ENCODE data around the gene C1RL.
"Not testable (repeated sequence)": the region's sequence is repeated elsewhere in the genome, so short reads cannot be mapped to it uniquely, and the experiment has no call there.

C1RL gene

DNA sequence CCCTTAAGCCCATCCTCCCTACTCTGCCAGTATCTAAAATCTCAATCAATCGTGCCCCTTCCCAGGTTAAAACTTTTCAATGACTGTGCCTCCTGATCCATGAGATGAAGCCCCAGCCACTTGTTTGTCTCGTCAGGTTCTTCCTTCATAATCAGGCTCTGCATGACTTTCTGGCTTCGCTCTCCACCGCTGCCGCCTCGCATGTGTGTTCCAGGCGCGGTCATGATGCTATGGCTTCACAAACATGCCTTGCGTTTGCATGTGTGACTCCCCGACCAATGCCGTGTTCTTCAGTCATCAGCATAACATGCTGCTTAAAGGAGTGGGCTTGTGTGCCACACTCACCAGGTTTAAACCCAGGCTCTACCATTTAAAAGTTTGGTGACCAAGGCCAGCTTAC is 5.0 kb upstream of the C1RL start:
- DNase-seq, result no peak

DNA sequence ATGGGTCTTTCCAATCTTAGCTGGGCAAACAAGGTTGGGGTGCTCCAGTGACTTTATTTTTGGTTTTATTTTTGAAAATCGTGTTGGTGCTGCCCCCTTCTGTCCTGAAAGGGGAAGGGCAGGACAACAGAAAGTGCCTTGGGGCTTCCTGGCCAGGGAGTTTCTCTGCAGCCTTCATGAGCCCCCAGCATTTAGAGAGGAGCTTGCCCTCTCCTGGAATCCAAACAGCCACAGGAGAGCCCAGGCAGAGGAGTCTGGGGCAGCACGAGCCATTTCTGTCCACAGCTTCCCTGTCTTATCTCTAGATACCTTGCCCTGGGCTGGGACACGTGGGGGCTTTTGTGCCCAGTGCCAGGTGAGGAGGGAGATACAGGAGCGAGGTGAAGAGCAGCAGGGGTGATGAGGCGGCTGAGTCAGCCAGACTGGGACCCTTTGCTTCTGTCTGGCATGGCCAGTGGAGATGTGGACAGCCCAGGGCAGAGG is 4.4 kb upstream of the C1RL start:
- DNase-seq, result no peak

DNA sequence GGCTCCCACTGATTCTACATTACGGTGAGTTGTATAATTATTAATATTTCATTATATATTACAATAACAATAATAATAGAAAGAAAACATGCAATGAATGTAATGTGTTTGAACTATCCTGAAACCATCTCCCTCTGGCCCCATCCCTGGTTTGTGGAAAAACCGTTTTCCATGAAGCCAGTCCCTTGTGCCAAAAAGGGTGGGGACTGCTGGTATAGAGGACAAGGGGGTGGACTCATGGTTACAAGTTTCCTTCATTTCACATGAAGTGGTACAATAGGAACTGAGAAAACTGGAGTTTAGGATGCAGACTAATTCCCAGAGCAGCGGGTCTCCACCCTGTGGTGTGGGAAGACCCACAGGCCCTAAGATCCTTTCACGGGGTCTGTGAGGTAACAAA is 3.0 kb upstream of the C1RL start:
- no peak for DNase-seq

DNA sequence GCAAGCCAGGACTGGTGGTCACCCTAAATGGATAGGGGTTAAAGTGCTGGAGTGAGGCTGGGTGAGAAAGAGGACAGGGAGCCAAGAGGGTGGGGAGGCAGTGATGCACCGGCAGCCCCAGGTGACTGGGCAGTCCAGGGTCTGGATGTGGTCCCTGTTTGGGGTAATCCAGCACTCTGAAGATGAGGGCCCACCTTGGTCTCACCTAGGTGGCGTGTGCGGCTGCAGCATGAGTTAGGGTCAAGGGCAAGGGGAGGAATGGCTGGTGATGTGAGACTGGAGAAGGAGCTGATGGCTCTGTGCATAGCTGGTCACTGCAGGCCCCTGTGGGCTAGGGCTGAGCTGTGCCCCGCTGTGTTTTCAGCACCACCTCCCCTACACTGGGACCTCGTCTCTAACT is 1.6 kb upstream of the C1RL start:
- no peak for DNase-seq

DNA sequence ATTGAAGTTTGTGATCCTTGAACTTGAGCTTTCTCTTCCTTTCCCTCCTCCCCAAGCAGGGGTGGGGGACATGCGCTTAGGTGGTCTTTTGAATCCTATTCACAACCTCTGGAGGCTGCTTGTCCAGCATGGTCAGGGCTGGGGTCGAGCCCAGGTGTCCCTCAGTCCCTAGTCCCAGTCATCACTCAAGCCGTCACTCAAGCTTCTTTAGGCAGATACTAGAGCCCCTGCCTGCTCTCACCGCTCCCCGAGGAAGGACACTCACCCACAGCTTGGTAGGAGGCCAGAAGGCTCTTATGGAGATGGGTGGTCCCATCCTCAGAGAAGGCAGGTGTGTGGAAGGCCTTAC is 532 bp upstream of the C1RL start:
- DNase-seq, result no peak

DNA sequence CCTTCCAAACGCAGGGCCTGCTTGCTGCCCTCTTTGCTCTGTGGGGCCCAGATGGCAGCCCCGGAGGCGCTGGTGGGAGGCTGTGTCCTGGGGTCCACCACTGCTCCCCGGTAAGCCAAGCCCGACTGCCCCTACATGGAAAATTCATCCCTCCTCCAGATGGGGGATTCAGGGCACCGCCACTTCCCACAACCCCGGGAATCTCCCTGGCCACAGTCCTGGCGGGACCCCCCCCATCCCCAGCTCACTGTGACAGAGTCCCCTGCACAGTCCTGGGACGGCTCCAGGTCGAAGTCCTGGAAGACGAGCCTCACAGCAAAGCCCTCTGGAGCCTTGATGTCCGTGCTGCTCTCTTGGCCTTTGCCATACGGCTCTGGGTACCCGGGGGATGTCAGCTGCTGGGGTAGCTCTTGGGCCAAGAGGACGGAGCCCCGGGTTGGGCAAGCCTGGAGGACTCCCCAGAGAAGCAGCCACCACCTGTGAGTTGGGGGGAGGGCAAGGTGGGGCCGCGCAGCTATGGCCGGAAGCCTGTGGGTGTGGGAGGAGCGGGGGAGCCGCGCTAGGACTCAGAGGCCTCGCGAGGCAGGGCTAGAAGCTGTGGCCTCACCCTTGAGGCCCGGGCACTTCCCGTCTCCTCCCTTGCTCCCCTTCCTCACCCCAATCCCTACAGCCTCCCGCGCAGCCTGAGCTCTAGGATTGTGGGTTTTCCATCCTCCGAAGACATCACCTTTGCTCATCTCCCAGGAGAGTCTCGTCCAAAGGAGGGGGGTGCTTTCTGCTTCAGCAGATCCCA is 815 bp downstream of the C1RL start:
- DNase-seq, result peak; percentile 68

DNA sequence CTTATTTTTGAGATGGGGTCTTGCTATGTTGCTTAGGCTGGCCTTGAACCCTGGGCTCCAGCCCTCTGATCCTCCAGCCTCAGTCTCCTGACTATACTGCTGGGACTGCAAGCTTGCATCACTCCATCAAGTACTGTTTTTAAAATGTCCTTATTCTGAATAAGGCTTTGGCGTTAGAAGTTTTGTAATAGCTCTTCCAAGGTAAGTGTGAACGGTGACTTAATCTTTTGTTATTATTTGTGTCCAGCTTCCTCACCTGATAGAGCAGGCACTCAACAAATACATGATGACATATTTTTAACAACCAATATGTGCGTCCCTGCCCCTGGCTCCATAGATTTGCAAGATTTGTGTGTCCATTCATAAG is 1.4 kb downstream of the C1RL start:
- DNase-seq, result no peak

DNA sequence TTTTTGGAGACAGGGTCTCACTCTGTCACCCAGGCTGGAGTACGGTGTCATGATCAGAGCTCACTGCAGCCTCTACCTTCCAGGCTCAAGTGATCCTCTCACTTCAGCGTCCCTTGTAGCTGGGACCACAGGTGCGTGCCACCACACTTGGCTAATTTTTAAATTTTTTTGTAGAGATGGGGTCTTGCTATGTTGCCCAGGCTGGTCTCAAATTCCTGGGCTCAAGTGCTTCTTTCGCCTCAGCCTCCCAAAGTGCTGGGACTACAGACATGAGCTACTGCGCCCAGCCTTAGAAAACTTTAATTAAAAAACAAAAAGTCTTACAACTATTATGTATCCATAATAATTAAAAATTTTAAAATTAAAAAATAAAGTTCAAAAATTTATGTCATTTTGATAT is 1.8 kb downstream of the C1RL start:
- DNase-seq, result not testable (repeated sequence)

DNA sequence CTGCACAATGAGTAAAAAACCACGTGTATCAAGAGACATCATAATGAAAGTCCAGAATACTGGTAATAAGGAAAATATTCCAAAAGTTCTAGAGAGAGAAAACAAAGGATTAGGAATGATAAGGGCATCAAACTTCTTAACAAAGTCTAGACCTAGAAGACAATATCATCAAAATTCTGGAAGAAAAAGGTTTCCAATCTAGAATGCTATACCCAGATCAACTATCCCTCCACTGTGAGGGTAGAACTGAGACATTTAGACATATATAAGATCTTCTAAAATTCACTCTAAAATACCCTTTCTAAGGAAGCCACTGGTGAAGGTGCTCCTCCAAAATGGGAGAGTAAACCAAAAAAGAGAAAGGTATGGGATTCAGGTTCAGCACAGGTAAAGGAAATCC is 2.9 kb downstream of the C1RL start:
- DNase-seq, result no peak

DNA sequence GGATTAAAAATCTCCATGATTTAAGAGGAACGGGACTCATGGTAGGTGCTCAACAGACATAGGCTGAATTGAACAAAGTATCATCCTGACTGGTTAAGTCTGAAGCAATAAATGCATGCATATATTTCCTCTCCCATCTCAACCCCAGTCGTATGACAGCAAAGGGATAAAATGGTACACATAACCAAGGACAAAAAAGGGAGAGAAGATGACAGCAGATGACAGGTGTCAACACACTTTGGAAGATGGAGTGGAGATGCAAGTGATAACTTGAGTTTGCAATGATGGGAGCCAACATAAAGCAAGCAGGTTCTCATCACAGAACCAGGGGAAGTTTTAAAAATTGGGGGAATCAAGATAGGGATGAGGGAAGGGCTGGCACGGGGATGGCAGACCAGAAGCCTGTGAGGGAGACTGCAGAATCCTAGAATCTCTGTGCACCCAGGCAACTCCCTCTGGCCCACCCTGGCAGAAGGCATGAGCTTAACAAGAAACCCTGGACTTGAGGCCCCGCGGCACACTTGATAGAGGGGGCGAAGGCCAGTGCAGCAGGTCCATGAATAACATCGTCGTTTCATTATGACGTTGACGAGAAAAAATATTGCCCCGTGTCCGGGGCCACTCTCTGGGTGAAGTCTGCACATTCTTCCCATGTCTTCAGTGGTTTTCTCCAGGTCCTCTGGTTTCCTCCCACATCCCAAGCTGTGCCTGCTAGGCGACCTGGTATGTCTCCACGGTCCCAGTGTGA is 5.0 kb downstream of the C1RL start:
- DNase-seq, result no peak

DNA sequence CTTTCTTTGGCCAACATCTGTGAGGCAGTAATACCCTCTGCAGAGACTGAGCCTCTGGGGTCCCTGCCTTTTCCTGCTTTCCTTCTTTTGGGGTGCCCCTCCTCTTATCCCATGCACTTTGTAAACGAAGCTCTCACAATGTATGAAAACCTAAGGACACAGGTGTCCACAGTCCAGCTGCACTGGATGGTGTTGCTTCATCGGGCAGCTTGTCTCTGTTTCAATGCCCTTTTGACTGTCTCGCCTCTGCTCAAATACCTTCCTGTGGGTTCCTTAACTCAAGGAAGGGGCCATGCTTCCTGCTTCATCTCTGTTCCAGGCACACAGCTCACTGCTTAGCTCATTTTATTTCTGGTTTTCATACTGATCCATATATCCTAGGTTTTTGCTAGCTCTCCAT is 6.4 kb downstream of the C1RL start:
- DNase-seq, result no peak

DNA sequence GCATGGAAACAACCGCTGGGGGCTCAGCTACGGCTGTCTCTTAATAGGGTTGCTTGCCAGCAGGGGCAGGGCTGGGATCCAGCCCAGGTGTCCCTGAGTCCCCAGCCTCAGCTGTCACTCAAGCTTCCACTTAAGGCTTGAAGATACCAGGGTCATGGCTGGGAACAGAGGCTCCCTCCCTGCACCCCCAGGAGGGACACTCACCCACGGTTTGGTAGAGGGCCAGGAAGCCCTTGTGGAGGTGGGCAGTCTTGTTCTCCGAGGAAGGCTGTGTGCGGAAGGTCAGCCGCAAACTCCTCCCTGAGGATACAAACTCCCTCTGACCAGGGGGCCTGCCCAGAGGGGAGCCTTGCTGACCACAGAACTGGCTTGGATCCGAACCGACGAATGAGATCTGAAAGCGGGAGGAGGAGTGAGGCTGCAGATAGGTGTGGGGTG is 7.3 kb downstream of the C1RL start:
- DNase-seq, result no peak

DNA sequence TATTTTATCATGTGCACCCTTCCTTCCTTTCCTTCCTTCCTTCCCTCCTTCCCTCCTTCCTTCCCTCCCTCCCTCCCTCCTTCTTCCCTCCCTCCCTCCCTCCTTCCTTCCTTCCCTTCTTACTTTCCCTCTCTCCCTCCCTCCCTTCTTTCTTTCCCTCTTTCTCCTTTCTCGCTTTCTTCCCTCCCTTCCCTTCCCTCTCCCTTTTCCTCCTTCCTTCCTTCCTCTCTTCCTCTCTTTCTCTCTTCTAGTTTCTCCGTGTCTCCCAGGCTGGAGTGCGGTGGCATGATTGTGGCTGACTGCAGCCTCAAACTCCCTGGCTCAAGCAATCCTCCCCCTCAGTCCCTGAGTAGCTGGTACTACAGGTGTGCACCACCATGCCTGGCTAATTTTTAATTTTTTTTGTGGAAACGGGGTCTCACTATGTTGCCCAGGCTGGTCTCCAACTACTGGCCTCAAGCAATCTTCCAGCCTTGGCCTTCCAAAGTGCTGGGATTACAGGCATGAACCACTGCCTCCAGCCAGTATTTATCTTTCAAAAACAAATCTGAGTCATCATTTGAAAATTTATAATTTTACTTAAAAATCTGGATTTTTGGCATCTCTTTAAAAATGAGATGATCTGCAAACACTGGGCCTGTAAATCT is 7.8 kb downstream of the C1RL start:
- DNase-seq, result no peak

DNA sequence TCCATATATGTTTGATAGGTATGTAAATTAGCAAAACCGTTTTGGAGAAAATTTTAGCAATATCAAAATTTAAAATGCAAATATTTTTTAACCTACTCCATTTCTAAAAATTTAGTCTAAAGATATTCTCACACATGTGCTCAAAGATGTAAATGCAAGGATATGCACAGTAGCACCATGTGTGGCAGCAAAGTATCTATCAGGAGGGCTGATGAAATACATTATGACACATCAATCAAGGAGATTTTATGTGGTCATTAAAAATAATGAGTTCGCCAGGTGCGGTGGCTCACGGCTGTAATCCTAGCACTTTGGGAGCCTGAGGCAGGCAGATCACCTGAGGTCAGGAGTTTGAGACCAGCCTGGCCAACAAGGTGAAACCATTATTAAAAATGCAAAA is 8.8 kb downstream of the C1RL start:
- no peak for DNase-seq

DNA sequence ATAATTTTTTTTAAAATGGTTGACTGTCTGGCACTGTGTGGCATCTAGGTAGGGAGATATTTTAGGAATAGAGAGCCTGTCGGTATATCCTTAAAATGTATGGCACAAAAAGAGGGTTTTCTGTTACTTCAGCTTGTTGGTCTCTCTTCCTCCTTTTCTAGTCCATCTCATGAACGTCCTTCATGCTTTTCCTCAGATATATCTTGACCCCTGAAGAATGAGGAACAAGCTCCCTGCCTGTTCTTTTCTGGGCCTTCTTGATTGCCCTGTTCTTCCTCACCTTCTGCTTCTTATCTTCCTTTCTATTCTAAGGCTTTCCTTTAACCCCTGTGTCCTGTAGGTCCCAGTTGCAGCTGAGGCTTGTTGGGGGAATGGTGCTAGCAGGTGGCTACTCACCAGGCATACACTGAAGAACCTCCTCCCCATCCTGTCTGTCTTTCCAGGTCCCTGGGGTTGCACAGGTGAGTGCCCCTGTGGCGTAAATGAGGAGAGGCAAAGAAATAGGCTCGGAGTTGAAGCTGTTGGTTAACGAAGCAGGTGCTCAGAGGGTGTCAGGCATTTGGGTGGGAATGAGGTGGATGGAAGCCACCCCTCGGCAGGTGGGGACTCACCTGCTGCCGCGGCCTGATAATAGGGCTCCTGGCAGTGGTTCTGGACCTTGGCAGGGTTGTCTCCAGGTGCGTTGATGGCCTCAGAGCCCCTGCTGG is 9.6 kb downstream of the C1RL start:
- DNase-seq, result no peak

DNA sequence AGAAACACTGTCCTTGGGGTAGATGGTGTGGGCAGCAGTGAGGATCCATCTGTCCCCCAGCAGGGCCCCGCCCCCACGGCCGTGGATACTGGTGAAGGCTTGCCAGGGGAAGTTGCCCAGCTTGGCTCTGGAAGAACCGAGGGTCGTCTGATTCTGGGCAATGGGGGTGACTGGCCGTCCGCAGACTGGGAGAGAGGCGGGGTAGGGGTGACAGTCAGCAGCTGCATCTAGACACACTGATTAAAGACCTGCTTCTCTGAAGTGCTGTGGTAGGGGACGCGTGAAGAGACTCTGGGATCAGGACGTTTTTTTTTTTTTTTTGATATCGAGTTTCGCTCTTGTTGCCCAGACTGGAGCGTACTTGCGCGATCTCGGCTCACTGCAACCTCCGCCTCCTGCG is 12.0 kb downstream of the C1RL start:
- no peak for DNase-seq

DNA sequence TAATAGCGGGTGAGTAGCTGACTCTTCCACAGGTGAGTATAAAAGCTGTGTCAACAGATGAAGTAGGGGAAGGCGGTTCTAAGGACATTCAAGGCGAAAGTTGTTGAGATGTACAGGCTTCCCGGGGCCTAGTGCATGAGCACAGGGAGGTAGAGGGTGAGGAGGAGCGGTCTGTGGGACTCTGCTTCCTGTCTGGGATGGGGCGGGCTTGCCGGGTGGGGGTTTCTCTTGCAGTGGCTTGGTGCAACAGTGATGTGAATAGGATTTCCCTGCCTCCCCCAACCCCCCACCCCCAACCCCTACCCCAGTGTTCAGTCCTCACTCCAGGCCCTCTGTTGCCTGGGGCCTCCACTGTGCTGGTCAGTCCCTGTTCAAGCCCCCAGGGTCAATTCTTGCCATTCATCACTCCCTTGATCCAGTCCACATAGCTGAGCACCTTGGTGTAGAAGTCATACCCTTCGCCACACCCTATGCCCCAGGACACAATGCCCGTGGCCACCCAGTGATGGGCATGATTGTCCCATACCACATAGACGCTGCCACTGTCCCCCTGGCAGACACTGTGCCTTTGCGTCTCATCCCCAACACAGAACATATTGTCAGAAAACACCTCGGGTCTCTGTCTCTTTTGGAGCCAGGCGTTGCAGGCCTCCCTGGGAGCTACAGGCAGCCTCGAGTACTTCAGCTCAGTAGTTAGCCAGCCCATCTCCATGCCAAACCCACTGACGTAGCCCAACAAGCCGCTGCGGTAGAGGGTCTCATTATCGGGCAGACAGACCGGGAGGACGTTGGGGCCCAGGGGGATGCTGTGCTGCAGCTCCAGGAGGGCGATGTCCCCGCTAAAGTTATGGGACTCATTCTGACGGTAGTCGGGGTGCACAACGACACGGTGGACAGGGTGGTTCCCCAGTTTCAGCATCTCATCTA is 12.7 kb downstream of the C1RL start:
- no peak for DNase-seq

DNA sequence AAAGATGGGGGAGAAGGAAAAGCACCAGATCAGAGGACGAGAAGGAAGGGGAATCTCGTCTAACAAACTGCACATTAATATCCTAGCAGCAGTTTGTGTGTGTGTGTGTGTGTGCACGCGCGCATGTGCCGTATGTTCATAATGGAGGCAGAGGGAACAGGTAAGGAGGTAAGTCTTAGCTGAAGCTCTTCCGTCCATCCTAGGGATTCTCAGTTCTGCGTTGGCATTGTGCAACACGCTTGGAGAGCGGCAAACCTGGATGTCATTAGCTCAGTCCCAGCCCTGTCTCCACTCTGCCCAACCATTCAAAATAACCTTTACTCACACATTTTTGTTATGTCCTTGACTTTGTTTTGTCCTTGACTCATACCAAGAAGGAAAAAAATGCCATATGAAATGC is 15.1 kb downstream of the C1RL start:
- no peak for DNase-seq

DNA sequence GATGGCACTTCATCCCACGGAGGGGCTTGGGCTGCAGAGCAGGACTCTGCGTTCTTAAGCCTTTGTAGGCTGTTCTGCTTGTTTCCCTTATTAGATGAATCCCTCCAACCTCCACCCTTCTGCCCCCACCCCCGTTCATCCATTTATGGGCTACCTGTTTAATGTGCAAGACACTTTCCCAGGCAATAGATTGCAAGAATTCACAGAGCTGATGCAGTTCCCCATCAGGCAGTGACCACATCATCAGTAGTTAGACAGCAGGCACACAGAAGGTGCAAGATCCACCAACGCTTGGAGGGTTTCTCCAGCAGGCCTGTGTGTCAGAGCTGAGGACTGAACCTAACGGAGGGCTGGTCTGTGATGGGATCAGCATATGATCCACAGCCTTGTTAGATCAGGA is 15.5 kb downstream of the C1RL start:
- DNase-seq, result no peak

DNA sequence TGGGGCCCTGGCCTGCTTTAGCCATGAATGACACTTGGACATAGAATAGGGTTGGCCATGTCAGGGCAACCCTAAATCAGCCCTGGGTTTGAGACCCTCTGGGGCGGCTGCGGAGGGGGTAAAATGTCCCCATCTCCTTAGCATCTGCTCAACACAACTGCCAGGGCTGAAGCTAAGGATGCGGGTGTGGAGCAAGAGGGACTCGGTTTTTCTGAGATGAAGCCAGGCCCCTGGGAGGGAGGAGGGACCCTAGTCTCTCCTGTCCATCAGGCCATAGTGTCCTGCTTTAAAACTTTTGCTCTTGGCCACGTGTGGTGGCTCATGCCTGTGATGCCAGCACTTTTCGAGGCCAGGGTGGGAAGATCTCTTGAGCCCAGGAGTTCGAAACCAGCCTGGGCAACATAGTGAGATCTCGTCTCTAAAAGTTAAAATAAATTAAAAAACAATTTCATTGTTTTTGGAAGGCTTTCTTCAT is 16.0 kb downstream of the C1RL start:
- DNase-seq, result no peak

DNA sequence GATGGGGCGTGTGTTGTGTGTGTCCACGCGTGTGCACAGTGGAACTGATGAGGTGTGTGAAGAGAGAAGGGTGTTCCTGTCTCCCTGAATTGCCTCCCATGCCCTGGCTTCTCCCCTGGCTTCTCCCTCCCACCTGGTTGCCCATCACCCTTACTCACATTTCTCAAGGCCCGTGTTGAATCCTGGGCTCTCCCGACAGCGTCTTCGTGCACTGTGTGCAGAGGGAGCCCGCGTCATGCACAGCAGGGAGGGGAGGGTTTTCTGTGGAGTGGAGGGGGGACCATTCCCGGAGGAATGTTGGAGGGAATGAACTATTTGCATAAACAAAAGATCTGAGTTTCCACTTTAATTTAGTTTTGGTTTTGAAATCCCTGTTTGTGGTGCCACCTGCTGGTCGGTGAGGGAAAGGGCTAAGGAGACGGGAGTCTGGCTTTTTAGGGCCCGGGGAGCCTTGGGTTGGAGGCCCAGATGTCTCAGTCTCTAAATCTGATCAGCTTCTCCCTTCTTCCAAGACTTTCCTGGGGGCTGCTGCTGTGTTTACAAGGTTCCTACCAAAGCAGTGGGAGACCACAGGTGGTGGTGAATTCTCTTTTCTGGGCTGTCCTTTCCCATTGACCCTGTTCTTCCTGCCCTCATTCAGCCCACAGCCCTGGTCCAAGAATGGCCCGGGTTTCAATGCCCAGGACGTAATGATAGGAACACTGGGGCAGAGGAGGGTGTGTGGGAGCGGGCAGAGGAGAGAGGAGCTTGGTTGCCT is 16.6 kb downstream of the C1RL start, which contains the start of gene C1R:
Gene C1R (minus strand): TSS at position 217 of the 757 bp plus-strand sequence. CDS start 57 bp downstream, at position 160.
- DNase-seq, result peak; percentile 7
